Loucy (cell line): Measurements from ENCODE around the gene MSL3B.

ENCODE experiments used
- H2AFZ ChIP-seq: fragments of 200-600 bp; sonication (generic); 2 replicates; pipeline ENCODE4 v1.6.0; 2016; ENCODE audit warnings: antibody characterized with exemption, mild to moderate bottlenecking, low read length, moderate library complexity
- H3F3A ChIP-seq: fragments of 200-600 bp; 2 replicates; pipeline ENCODE4 v1.6.0; 2016; ENCODE audit warnings: antibody characterized with exemption, low read depth, mild to moderate bottlenecking
- H3K27me3 ChIP-seq: fragments of 200-600 bp; sonication (generic); 2 replicates; pipeline ENCODE4 v1.6.1; 2014; ENCODE audit warnings: low read length, mild to moderate bottlenecking; ENCODE audit not compliant: insufficient read depth, poor library complexity, severe bottlenecking
- H3K36me3 ChIP-seq: fragments of 200-600 bp; sonication (generic); 2 replicates; pipeline ENCODE4 v1.6.1; 2016; ENCODE audit warnings: low read length; ENCODE audit not compliant: insufficient read depth
- H3K4me1 ChIP-seq: fragments of 200-600 bp; sonication (generic); 2 replicates; pipeline ENCODE4 v1.5.1; 2014; ENCODE audit warnings: low read length, mild to moderate bottlenecking; ENCODE audit not compliant: insufficient read depth, poor library complexity, severe bottlenecking
- H3K4me2 ChIP-seq: fragments of 200-600 bp; sonication (generic); 2 replicates; pipeline ENCODE4 v1.6.0; 2014; ENCODE audit warnings: antibody characterized with exemption, low read length, low read depth, mild to moderate bottlenecking; ENCODE audit not compliant: poor library complexity, severe bottlenecking
- H3K4me3 ChIP-seq: fragments of 200-600 bp; sonication (generic); 2 replicates; pipeline ENCODE4 v1.5.1; 2014; ENCODE audit warnings: low read length, mild to moderate bottlenecking, mixed read lengths; ENCODE audit not compliant: poor library complexity, severe bottlenecking
- H3K79me2 ChIP-seq: fragments of 200-600 bp; sonication (generic); 2 replicates; pipeline ENCODE4 v1.6.1; 2014; ENCODE audit warnings: low read length; ENCODE audit not compliant: insufficient read depth
- H3K9ac ChIP-seq: fragments of 200-600 bp; sonication (generic); 2 replicates; pipeline ENCODE4 v1.6.0; 2014; ENCODE audit warnings: mild to moderate bottlenecking, low read depth, low read length, moderate library complexity; ENCODE audit not compliant: poor library complexity, severe bottlenecking
- H3K9me2 ChIP-seq: fragments of 200-600 bp; sonication (generic); replicated peaks from 2 replicates; pipeline ENCODE4 v1.6.1; 2016; ENCODE audit warnings: low read depth, low read length, mixed read lengths
- H3K9me3 ChIP-seq: fragments of 200-600 bp; sonication (generic); 2 replicates; pipeline ENCODE4 v1.6.1; 2014; ENCODE audit warnings: mild to moderate bottlenecking, antibody characterized with exemption, low read length, low read depth; ENCODE audit not compliant: insufficient read depth
- H4K20me1 ChIP-seq: fragments of 200-600 bp; sonication (generic); 2 replicates; pipeline ENCODE4 v1.6.0; 2014; ENCODE audit warnings: antibody characterized with exemption, low read length, mild to moderate bottlenecking; ENCODE audit not compliant: insufficient read depth, poor library complexity, severe bottlenecking
- EZH2phosphoT487 ChIP-seq: fragments of 200-600 bp; IDR thresholded peaks from 2 replicates; pipeline ENCODE4 v1.6.1; 2018; ENCODE audit warnings: antibody characterized with exemption, mild to moderate bottlenecking, moderate library complexity, borderline replicate concordance
- TF ChIP-seq, protein P1 (sequence below): fragments of 200-600 bp; sonication (generic); conservative IDR thresholded peaks from 2 replicates; pipeline ENCODE4 v1.5.1; 2014; ENCODE audit warnings: mild to moderate bottlenecking, antibody characterized with exemption, low read length

The MSL3B gene

DNA sequence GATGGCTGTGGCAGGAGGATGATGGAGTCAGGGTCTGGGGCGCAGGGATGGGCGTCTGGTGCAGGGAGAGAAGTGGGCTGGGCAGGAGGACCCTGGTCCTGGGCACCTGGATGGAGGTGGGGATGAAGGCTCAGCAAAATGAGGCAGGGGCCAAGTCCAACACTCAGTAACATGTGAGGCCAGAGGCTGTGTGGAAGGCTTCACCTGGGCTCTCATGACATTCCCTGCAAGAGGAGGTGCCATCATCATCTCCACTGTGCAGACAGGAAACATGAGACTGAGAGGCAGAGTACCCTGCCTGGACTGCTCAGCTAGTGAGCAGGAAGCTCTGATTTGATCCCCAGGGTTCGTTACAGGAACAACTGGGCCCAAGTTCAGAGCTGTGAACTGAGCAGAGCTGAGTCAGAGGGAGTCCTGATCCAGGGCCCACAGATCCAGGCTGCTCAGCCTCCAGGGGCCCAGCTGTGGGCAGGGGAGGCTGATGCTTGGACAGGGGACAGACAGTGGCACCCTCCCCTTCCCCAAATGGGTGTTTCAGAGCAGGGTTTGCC is 50.8 kb downstream of the MSL3B start:
- Histone ChIP-seq H2AFZ (no peak overlapping the region), H3K79me2 (no peaks in the 10 kb centered on the region), H3F3A (no peaks in the 10 kb centered on the region), H3K9me2 (no peaks in the 10 kb centered on the region), H3K9ac (no peak overlapping the region), H3K4me3 (no peak overlapping the region), H3K36me3 (no peaks in the 10 kb centered on the region), H4K20me1 (no peaks in the 10 kb centered on the region), H3K4me2 (no peak overlapping the region), H3K9me3 (no peaks in the 10 kb centered on the region), H3K27me3 (no peaks in the 10 kb centered on the region), H3K4me1 (no peaks in the 10 kb centered on the region)
- TF ChIP-seq, protein P1, sequence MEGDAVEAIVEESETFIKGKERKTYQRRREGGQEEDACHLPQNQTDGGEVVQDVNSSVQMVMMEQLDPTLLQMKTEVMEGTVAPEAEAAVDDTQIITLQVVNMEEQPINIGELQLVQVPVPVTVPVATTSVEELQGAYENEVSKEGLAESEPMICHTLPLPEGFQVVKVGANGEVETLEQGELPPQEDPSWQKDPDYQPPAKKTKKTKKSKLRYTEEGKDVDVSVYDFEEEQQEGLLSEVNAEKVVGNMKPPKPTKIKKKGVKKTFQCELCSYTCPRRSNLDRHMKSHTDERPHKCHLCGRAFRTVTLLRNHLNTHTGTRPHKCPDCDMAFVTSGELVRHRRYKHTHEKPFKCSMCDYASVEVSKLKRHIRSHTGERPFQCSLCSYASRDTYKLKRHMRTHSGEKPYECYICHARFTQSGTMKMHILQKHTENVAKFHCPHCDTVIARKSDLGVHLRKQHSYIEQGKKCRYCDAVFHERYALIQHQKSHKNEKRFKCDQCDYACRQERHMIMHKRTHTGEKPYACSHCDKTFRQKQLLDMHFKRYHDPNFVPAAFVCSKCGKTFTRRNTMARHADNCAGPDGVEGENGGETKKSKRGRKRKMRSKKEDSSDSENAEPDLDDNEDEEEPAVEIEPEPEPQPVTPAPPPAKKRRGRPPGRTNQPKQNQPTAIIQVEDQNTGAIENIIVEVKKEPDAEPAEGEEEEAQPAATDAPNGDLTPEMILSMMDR = no peak
- TF ChIP-seq EZH2phosphoT487 = no peak

- no peaks in the 10 kb centered on the region for H3K79me2 ChIP-seq
- no peaks in the 10 kb centered on the region for H3K27me3 ChIP-seq
- H3F3A ChIP-seq = no peaks in the 10 kb centered on the region
- H4K20me1 ChIP-seq = no peaks in the 10 kb centered on the region
- H3K9ac ChIP-seq = no peak overlapping the region
- no peak overlapping the region for H3K4me2 ChIP-seq
- H3K36me3 ChIP-seq = no peaks in the 10 kb centered on the region
- no peaks in the 10 kb centered on the region for H3K9me2 ChIP-seq
- no peaks in the 10 kb centered on the region for H3K4me1 ChIP-seq
- no peak overlapping the region for H2AFZ ChIP-seq
- TF ChIP-seq, protein P1 = no peak
- TF ChIP-seq EZH2phosphoT487 = no peak
- H3K4me3 ChIP-seq = no peak overlapping the region
- H3K9me3 ChIP-seq = no peaks in the 10 kb centered on the region
Observed at GRCh38 chr2:233816771-233817170, 51.4 kb downstream of the MSL3B start.

DNA sequence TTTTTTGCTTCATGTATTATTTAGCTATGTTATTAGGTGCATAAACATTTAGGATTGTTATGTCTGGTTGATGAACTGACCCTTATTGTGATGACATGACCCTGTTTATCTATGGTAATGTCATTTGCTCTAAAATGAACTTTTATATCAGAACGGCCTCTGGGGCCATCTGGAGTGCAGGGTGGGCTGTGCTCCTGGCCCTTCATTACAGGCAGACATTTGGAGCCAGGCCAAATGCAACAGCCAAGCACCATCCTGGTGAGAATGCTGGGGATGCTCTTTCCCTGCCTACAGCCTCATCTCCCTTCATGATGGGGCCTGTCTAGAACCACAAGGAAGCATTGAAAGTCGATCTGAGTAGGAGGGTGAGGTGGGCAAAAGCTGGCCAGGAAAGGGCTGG is 51.9 kb downstream of the MSL3B start:
- Histone ChIP-seq H3K4me1 (no peaks in the 10 kb centered on the region), H3K9me3 (no peaks in the 10 kb centered on the region), H3K9ac (no peak overlapping the region), H4K20me1 (no peaks in the 10 kb centered on the region), H3K79me2 (no peaks in the 10 kb centered on the region), H3K36me3 (no peaks in the 10 kb centered on the region), H3F3A (no peaks in the 10 kb centered on the region), H3K27me3 (no peaks in the 10 kb centered on the region), H3K4me3 (no peak overlapping the region), H3K4me2 (no peak overlapping the region), H2AFZ (no peak overlapping the region), H3K9me2 (no peaks in the 10 kb centered on the region)
- no peak for TF ChIP-seq EZH2phosphoT487
- TF ChIP-seq, protein P1 = no peak
